Activated CD4-positive, alpha-beta T cell treated with anti-CD3 and anti-CD28 coated beads for 48 hours (primary cell): ENCODE measurements around the gene OR10AG1.

Experiments used
- DNase-seq: peaks from one replicate; pipeline ENCODE4 v3.0.0-alpha.2; 2020

OR10AG1 gene, protein sequence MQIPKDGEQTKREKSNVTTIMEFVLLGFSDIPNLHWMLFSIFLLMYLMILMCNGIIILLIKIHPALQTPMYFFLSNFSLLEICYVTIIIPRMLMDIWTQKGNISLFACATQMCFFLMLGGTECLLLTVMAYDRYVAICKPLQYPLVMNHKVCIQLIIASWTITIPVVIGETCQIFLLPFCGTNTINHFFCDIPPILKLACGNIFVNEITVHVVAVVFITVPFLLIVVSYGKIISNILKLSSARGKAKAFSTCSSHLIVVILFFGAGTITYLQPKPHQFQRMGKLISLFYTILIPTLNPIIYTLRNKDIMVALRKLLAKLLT

GRCh38 chr11:55969845-55970244, at the start of gene OR10AG1:
Gene OR10AG1, minus strand, starts transcription at chr11:55969945. Its CDS starts 38 bp downstream, at chr11:55969907.
- DNase-seq, result no peak

DNA sequence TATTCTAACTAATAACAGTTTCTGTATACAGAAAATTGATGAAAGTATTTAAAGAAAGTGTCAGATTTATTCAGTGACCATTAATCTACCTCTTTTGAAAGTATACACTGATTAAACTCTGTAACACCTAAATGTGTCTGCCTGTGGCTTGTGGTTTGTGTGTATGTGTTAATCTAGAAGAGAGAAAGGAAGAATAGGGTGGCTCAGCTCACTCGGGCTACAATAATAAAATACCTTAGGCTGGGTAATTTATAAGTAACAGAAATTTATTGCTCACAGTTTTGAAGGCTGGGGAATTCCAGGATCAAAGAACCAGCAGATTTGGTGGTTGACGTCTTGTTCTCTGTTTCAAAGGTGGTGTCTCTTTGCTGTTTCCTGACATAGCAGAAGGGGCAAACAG, 44.1 kb upstream of the OR10AG1 start:
- no peak for DNase-seq

DNA sequence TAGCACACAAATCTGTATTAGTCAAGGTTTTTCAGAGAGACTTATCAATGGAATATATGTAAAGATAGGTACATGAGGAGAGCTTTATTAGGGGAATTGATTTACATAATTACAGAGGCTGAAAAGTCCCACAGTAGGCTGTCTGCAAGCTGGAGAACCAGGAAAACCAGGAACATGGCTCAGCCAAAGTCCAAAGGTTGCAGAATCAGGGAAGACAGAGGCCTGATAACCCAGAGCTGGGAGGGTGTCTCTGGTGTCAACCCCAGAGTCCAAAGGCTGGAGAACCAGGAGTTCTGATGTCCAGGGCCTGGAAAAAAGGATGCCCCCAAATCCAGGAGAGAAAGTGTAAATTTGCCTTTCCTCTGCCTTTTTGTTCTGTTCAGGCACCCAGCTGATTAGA, 41.0 kb upstream of the OR10AG1 start:
- DNase-seq, result no peak

DNA sequence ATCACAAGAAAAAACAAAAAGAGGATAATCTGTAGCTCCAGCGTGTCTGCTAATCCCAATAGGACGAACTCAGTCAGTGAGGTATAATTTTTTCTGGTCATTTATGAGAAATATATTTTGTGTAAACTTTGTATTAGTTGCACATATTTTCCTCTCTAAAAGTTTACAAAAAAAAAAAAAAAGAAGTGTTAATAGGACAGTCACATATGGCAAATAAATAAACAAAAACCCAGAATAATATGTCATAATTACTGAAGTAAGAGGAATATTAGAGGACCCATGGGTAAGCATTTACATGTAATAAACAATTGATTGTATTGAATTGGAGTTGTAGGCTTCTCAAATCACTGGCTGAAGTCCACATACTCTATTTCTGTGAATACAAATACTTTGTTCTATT, 24.8 kb upstream of the OR10AG1 start, which contains the start of gene OR5F1:
TSS of gene OR5F1 (minus strand) at position 101 of the 400 bp plus-strand sequence. CDS start at position 101, 0 bp downstream.
- DNase-seq, result no peak

DNA sequence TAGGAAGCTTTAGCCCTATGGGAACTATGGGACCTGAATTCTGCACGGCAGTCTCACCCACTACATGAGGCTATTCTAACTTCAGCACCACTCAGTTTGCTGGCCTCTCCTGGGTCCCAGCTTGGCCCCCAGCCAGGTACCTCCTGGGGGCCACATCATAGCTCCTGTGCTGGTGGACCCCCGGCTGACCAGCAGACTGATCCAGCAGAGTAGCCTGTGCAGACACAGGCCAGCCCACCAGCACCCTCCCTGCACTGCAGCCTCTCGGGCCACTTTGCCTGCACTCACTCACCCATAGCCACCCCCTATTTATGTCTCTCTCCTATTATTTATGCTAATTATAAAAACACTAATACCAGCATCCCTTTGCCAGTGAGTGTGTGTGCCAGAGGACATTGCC, 1.2 kb upstream of the OR10AG1 start:
- no peak for DNase-seq

GRCh38 chr11:55967914-55968313, 1.8 kb downstream of the OR10AG1 start:
- DNase-seq, result no peak

DNA sequence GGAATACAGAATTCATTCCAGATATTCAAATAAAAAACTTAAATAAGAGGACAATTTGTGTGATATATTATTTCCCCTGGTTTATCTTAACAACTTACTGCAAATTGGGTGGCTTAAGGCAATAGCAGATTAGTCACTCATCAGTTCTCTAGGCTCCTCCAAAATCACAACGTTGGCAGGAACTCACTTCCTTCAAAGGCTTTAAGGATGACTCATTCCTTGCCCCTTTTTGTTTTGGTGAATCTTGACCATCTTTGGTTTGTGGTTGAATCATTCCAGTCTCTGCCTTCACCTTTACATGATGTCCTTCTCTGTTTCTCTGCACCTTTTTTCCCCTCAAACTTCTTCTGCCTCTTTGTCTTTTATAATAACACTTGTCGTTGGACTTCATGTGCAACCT, 3.4 kb downstream of the OR10AG1 start:
- DNase-seq, result no peak

DNA sequence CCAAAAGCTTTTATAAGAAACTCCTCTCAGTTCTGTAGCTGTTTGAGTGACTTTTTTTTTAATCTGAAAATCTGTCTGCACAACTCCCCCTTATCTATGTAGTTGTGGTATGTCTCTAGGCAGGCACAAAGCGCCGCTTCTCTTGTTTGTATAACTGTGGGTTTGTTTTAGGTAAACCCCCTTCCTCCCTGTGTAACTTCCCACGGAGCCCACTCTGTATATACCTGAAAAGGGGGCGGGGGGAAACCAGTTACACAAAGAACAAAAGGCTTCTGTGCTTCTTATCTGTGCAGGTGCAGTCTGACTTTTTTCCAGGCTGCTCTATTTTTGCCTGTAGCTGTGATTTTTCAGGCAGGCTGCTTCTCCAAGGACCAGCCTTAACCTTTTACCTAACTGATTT, 13.2 kb downstream of the OR10AG1 start:
- DNase-seq, result no peak

DNA sequence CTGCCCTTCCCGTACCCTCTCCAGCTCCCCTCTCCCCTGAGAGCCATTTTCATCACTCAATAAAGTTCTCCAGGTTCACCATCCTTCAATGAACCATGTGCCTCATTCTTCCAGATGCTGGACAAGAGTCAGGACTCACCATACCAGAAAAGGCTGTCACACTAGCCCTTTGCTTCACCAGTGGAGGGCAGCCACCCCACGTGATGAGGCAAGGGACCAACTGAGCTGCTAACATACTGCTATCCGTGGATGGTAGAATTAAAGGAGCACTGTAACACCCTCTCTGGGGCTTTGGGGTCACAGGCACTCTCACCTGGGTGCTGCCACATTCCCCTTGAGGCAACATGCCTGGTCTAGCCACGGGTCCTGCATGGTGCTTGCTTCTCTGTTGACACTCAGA, 20.4 kb downstream of the OR10AG1 start:
- no peak for DNase-seq

DNA sequence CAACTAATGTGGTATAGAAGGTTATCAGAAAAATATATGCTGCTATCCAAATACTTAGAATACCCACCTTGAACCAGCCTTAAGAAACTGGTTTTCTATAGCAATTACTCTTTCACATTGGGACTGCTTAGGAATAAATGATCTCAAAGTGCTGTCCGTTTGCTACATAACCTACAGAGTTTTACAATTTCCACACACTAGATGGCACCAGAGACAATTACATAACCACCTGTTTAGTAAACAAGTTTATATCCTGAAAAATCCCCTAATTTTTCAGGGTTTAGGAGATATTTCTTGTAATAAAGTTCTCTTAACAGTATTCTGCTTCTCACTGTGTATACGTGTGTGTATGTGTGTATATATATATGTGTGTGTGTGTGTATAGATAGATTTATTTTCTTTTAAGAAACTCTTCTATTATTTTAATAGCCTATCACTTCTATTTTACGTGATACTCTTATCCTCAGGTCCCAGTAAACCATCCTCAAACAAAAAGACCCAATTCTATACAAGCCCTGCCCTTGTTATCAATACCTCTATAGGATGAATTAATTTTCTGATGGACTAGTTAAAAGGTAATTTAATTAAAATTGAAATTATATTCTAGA, 26.9 kb downstream of the OR10AG1 start:
- no peak for DNase-seq

DNA sequence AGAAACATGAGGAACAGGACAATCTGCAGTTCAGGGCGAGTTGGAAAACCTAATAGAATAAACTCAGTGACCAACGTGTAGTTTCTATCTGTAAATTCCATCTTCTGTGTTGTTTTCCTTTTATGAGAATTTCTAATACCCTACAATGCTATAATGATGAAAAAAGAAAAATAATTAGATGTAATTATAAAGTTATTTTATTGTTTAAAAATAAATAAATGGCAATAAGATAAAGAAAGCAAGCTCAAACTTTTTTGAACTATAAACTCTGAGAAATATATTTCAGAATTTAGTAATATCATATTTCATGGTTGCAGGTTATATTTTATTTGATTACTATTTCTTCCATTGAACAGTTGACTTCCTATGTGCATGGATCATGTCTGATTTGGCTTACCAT, 33.4 kb downstream of the OR10AG1 start, which contains the start of gene OR5I1:
TSS of gene OR5I1 (minus strand) at position 101 of the 400 bp plus-strand sequence. CDS start at position 101, 0 bp downstream.
- DNase-seq, result no peak

- DNase-seq, result no peak
These were observed 49.2 kb downstream of the OR10AG1 start for GRCh38 chr11:55920537-55920936.
